CD4-positive, alpha-beta T cell treated with Interleukin-4 for 1 hour (primary cell): Measurements from ENCODE around the gene INPP5D.
A peak's percentile ranks its signal among the peaks of the same experiment; 100 is the strongest.
"Not testable (repeated sequence)": the region's sequence is repeated elsewhere in the genome, so short reads cannot be mapped to it uniquely, and the experiment has no call there.

Source experiments
- DNase-seq, 2 donors: peaks; one replicate each; pipeline ENCODE4 v3.0.0-alpha.2; 2020 to 2022

The INPP5D gene

DNA sequence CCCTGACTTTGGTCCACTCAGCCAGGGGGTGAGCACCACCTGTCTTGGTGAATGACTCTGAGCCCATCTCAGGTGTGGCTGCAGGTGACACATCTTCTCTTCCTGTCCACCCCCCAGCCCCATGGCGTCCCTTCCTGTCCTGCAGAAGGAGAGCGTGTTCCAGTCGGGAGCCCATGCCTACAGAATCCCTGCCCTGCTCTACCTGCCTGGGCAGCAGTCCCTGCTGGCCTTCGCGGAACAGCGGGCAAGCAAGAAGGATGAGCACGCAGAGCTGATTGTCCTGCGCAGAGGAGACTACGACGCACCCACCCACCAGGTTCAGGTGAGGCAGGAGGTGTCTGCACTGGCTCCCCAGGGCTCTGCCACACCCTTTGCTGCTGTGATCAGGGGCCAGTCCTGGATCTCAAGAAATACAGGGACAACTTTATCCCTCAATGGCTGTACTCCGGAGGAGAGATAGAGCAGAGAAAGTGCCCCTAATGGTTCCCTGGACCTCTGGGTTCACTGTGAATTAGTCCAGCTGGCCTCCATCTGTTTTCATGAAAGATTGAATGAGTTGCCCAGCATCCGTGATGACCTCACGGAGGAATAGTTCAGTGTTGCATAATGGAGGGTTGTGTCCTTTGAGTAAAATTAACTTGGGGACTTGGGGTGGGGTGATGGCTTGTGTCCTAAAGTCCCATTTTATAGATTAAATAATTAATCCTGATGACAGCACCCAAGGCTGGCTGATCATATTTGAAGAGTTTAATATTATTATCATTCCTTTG lies 27.4 kb upstream of the INPP5D start, which contains the start of gene NEU2:
NEU2 (plus strand) TSS at position 122 of the 770 bp plus-strand sequence; CDS start at position 122, 0 bp downstream.
- DNase-seq: no peak

DNA sequence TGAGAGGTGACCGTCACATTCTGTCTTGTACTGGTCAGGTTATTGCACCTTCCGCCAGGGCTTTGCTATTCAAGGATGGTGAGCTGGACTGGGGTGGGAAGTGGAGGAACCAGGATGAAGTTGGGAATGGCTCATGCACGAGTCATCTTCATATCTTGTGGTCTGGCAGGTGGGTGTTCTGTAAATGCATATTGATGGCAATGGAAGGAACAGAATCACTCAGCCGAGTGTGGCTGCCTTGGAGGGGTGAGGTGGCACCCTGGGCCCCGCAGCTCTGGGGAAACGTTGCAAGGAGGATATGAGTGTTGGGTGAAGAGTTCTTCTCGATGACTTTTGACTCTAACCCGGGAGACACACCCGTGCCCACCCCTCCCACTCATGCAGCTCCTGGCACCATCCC lies 26.5 kb upstream of the INPP5D start:
- no peak for DNase-seq

DNA sequence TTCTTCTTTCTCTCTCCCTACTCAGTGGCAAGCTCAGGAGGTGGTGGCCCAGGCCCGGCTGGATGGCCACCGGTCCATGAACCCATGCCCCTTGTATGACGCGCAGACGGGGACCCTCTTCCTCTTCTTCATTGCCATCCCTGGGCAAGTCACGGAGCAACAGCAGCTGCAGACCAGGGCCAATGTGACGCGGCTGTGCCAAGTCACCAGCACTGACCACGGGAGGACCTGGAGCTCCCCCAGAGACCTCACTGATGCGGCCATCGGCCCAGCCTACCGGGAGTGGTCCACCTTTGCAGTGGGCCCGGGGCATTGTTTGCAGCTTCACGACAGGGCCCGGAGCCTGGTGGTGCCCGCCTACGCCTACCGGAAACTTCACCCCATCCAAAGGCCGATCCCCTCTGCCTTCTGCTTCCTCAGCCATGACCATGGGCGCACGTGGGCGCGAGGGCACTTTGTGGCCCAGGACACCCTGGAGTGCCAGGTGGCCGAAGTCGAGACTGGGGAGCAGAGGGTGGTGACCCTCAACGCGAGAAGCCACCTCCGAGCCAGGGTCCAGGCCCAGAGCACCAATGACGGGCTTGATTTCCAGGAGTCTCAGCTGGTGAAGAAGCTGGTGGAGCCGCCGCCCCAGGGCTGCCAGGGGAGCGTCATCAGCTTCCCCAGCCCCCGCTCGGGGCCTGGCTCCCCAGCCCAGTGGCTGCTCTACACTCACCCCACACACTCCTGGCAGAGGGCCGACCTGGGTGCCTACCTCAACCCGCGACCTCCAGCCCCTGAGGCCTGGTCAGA lies 25.9 kb upstream of the INPP5D start:
- no peak for DNase-seq

DNA sequence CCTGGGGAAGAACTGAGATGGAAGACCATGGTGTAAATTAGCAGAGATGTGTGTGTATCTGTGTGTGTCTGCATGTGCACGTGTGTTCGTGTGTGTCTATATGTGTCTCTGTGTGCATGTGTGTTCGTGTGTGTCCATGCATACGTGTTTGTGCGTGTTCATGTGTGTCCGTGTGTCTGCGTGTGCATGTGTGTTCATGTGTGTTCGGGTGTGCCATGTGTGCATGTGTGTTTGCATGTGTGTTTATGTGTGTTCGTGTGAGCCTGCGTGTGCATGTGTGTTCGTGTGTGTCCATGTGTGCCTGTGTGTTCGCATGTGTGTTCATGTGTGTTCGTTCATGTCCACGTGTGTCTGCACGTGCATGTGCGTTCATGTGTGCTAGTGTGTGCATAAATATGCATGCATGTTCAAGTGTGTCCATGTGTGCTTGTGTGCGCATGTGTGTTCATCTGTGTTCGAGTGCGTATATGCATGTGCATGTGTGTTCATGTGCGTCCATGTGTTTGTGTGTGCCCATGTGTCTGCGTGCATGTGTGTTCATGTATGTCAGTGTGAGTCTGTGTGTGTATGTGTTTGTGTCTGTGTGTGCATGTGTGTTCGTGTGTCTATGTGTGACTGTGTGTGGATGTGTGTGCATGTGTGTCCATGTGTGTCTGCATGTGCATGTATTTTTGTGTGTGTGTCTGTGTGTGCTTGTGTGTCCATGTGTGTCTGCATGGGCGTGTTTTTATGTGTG lies 24.5 kb upstream of the INPP5D start:
- no peak for DNase-seq

DNA sequence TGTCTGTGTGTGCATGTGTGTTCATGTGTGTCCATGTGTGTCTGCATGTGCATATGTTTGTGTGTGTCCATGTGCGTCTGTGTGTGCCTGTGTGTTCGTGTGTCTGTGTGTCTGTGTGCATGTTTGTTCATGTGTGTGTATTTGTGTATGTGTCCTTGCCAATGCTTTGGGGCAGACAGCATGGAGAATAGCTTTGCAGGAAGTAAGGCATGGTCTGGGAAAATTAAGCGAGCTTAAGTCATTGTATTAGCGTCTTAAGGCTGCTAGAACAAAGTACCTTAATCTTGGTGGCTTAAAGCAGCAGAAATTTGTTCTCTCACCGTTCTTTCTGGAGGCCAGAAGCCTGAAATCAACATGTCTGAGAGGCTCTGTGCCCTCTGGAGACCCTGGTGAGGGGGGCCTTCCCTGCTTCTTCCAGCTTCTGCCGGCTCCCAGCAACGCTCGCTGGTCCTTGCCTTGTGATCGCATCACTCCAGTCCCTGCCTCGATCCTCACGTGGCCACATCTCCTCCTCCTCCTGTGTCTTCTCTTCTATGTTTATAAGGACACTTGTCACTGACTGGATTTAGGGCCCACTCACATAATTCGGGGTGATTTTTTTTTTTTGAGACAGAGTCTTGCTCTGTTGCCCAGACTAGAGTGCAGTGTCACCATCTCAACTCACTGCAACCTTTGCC lies 23.8 kb upstream of the INPP5D start:
- no peak for DNase-seq

DNA sequence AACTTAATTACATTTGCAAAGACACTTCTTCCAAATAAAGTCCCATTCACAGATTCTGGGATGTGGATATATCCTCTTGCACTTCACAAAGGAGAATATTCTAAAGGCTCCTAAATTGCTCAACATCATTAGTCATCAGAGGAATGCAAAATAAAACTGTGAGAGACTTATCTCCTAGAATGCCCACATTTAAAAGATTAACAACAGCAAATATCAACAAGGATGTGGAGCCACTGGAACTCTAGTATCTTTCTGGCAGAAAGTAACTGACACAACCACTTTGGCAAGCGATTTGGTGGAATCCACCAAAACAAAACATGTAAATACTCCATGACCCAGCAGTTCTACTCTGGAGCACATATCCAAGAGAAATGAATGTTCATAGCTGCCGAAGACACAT lies 23.1 kb upstream of the INPP5D start:
- no peak for DNase-seq

DNA sequence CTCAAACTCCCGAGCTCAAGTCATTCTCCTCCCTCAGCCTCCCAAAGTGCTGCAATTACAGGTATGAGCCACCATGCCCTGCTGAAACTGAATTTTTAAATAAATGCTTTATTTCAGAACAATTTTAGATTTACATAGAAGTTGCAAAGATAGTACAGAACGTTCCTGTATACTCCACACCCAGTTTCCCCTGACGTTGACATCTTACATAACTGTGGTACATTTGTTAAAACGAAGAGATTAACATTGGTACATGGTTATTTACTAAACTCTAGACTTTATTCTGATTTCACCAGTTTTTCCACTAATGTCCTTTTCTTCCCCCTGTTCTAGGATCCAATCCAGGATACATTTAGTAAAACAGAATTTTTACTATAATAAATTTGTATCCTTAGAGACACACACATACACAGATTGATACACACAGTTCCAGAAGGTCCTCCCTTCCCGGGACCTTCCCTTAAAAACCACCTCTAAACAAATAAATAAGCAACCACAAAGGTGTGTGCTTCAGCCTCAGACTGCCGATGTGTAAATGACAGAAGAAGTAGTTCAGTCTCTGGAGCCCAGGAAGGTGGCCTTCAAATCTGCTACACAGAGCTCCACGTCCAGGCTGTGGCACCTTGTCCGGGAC lies 20.8 kb upstream of the INPP5D start:
- no peak for DNase-seq

DNA sequence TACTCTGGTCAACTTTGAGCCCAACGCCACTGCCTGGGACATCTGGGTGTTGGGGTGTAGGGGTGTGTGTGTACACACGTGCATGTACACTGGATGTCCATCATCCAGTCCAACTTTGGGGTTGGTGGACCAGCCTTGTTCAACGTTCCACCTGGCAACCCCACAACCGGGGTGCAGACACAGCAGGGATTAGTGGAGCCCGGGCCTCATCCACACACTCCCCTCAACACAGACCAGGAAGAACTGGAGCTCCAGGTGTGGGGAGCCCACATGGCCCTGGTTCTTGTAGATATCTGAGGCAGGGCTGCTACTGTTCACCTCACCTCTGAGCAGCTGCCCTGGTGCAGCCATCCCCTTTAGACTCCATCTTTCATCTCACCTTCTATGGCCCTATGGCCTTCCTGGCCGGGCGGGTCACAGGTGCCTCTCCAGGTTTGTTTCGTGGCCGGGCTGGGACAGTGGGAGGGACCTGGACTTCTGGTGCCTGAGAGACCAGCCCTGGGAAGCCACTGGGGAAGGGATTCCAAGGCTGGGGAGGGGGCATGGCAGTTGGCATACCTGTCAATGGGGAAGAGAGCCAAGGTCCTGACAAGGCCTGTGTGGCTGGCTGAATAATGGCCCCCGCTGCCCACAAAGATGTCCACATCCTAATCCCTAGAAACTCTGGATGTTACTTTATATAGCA lies 20.2 kb upstream of the INPP5D start:
- no peak for DNase-seq

DNA sequence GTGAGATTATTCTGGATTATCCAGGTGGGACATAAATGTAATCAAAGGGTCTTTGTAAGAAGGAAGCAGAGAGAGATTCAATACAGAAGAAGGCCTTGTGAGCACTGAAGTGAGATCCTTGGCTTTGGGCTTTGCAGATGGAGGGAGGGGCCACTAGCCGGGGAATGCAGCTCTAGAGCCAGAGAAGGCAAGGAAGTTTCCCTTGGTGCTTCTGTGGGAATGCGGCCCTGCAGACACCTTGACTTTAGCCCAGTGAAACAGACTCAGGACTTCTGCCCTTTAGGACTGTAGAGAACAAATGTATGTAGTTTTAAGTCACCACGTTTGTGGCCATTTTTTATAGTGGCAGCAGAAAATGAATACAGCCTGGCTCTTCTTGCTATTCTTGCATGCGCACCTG lies 19.6 kb upstream of the INPP5D start:
- DNase-seq: no peak

DNA sequence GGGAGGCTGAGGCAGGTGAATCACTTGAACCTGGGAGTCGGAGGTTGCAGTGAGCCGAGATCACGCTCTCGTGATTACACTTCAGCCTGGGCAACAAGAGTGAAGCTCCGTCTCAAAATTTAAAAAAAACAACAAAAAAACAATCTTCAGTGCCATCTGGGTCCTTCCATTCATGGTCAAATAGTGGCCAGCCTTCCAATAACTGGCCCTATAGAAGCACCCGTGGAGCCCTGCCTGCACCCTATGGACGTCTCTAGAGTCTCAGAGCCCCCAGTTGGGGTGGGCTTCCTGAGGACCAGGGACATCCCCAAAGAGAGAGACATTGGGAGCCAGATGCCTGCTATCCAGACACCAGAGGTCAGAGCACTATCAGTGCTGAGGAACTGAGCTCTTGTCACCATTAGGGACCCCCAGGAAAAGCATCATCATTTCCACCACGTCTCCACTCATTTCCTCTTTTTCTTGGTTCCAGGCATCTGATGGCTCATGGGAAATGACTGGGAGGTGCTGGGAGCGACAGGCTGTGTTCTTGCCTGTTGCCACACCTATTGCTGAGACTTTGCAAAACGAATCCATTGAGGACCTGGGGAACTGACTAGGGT lies 18.3 kb upstream of the INPP5D start:
- DNase-seq: no peak

DNA sequence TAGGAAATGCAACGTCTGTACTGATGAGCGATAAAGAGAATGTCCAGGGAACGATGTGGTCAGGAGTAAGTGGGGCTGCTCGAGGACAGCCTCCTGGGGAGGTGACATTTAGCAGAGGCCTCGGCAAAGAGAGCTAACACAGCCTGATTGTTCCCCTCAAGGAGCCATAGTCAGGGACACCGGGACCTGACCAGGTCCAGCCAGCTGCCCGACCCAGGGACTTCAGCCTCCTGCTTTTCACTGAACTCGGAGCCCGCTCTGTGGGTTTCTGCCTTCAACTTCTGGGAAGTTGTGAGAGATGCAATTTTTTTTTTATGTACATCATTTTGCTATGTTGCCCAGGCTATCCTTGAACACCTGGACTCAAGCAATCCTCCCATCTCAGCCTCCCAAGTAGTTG lies 17.6 kb upstream of the INPP5D start:
- DNase-seq: no peak

DNA sequence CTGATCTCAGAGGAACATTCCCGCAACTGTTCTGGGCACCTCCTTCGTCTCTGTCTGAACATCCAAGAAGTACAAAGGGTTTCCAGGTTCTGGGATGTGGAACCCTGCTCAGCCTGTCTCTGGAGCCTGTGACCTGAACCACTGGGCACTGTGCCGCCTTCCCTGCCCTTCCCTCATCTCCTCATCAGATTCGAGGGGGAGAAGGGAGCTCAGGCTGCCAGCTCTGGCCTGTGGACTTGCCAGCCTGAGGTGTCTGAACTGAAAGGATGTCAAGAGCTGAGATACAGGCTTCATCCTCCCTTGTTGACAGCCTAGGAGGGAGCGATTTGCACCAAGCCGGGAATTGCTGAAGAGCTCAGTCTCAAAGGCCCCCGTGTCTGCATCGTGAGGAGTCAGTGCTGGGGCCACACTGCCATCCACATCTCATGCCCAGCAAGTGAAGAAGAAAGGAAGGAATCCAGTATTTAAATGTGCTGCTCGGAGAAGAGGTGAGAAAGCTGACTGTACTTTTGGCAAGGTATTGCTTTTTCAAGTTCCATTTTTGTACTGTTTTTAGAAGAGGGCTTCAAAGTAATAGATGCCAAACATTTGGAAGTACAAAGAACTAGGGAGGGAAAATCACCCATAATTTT lies 15.1 kb upstream of the INPP5D start:
- no peak for DNase-seq

DNA sequence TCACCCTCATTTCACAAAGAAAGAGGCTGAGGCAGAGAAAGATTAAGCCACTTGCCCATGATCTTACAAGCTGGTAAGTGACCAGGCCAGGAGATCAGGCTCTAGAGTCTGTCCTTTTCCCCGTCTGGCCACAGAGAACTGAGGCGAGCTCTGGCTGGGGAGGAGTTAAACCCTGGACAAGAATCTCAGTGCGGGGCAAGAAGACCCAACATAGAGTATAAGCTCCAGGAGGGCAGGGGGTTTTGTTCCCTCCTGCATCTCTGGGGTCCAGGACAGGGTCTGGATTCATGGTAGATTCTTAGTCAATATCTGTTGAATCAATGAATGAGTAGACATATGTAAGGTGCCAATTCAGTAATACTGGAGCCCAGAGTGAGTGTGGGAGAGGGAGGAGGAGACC lies 12.9 kb upstream of the INPP5D start:
- DNase-seq: no peak

DNA sequence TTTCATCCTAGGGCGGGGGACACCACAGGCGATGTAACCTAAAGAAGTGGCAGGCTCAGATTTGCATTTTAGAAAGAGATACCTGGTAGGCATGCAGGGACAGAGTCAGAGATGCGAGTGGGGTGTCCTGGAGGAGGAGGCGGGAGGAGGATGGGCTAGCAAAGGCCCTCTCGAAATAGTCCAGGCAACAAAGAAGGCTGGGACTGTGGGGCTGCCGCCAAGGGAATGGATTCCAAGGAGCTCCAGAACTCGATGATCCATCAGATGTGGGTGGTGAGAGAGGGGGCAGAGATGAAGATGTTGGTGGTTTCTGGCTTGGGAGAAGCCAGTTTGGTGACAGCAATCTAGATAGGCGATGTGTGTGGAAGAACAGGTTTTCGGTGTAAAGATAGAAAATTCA lies 12.5 kb upstream of the INPP5D start:
- no peak for DNase-seq

DNA sequence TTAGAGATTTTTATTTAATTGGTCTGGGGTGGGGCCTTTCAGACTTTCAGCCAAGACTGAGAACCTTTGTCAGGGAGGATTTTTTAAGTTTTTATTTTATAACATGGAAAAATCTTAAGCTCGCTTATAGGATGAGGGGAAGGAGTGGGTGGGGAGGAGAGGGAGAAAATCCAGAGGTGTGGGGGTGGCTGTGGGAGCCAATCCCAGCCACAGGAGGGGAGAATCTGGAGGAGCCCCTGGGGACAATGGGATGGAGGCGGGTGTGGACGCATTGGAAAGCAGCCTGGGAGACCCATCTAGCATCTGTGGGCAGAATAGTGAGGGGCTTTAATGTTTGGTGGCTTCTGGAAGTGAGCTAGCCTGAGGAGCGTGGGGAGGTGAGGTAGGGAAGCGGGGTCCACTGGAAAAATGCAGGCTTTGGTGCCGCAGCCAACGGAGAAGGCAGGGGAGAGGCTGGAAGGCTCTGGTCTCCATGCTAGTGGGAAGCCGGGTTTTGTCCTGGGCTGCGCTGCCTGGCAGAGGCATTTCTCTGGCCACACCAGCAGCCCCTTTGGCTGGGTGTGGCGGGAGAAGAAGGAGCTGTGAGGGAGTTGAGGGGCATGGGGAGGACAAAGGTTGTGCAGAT lies 11.5 kb upstream of the INPP5D start:
- no peak for DNase-seq

DNA sequence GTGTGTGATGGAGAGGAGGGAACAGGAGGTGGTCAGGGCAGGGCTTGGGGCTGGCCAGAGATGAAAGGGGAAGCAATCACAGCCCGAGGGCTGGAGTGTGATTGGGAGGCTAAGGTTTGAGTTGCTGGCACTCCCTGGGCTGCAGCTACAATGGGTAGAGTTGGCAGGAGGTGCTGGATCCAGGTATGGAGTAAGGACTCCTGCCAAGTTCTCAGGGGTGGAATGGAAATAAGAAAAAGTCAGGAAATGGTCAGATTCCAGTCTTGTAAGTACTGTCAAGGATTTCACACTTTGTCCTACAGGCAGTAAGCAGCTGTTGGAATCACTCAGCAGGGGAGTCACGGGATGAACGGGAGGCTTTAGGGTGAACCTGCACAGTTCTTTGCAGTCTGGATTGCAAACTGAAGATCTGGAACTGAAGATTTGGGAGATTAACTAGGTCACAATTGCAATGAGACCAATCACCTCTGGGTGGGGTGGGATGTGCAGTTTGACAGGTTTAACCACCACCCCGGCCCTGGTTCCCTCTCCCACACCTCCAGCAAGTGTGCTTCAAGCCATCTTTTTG lies 10.9 kb upstream of the INPP5D start:
- DNase-seq: peak in 1 of 2 donors; percentile 20

DNA sequence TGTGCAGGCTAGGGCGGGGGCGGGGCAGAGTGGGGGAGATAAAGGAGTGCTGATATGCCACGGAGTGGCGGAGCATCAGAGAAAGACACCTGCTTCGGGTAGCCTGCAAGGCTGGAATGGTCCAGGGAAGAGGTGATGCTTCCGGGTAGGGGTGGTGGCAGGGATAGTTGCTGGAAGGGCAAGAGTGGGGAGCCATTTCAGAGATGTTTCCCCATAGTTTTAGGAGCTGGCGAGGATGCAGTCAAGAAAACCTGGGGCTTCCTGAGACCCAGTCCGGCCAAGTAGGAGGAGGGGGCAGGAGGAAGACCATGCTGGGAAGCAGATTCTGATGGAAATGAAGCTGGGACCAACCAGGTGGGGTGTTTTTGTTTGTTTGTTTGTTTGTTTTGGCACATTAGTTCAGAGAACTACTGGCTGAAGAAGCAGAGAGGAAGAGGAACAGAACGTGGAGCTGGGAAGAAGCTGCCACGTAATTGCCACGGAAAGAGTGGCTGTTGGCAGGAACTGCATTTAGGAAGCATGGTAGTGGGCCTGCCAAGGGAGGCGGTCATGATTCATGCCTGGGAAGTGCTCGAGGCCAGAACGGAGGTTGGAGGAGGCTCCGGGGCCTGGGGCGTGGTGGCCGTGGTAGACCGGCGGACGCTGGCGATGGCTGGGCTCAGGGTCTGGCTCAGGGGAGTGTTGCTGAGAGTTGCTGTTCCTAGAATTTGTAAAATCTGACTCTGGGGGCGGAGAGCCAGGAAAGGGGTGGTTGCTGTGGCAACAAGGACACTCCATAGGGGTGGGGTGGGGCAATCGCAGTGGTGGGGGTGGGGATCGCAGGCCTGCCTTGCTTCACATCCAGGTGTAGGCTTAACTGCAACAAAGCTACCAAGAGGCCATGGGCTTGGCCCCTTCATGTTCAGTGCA lies 8.6 kb upstream of the INPP5D start:
- DNase-seq: peak in 1 of 2 donors; percentile 26

DNA sequence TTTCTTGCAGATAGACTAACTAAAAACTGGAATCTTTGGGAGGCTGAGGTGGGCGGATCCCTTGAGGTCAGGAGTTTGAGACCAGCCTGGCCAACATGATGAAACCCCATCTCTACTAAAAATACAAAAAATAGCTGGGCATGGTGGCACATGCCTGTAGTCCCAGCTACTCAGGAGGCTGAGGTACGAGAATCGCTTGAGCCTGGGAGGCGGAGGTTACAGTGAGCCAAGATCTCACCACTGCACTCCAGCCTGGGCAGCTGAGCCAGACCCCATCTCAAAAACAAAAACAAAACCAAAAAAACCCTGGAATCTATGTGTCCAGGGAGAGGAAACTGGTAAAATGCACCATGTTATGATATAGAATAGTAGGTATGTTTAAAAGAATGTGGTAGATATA lies 7.6 kb upstream of the INPP5D start:
- not testable (repeated sequence) for DNase-seq
